ENCODE data around the gene URB2. TPM values are rescaled to one million over a fixed set of nuclear protein-coding genes. Genes with fewer than 3 reads are reported as not detected.
"Not testable (repeated sequence)": the region's sequence is repeated elsewhere in the genome, so short reads cannot be mapped to it uniquely, and the experiment has no call there.

URB2 gene
- total RNA-seq, 3 donors from 2014 or later (not counting 1 experiment from before 2014, with no cell fraction given): 5.5 to 10.4 (median 9.8) TPM

DNA sequence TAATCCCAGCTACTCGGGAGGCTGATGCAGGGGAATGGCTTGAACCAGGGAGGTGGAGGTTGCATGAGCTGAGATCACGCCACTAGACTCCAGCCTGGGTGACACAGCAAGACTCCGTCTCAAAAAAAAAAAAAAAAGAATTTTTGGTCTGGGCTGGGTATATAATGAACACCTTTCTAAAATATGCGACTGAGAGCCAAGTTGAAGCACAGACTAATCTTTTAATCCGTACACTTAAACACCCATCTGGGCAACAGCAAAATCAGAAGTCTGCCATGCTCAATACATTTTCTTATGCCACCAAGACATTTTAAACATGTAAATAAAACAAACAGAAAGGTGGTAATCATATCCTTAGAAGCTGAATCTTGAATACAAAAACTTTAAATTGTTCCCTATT, 35.9 kb upstream of the URB2 start:
- Histone ChIP-seq H3K27me3 (ENCODE audit: control insufficient read depth, insufficient read depth, low read length) (no peaks in the 10 kb centered on the region), H3K9me3 (ENCODE audit: control insufficient read depth, insufficient read depth, low read length) (no peaks in the 10 kb centered on the region), H3K4me1 (ENCODE audit: control insufficient read depth, insufficient read depth, low read length) (no peaks in the 10 kb centered on the region), H3K4me3 (ENCODE audit: low read length) (no peak overlapping the region), H3K36me3 (ENCODE audit: control insufficient read depth, insufficient read depth, low read length) (peaks cover 21% of the 10 kb centered on the region), H3K27ac (ENCODE audit: low read length) (no peak overlapping the region)
- no peaks in the 10 kb centered on the region for H3K27me3 Mint-ChIP-seq (ENCODE audit: low read depth in 2 of 2)
- H3K4me1 Mint-ChIP-seq: no peaks in the 10 kb centered on the region
- TF ChIP-seq, protein P1, sequence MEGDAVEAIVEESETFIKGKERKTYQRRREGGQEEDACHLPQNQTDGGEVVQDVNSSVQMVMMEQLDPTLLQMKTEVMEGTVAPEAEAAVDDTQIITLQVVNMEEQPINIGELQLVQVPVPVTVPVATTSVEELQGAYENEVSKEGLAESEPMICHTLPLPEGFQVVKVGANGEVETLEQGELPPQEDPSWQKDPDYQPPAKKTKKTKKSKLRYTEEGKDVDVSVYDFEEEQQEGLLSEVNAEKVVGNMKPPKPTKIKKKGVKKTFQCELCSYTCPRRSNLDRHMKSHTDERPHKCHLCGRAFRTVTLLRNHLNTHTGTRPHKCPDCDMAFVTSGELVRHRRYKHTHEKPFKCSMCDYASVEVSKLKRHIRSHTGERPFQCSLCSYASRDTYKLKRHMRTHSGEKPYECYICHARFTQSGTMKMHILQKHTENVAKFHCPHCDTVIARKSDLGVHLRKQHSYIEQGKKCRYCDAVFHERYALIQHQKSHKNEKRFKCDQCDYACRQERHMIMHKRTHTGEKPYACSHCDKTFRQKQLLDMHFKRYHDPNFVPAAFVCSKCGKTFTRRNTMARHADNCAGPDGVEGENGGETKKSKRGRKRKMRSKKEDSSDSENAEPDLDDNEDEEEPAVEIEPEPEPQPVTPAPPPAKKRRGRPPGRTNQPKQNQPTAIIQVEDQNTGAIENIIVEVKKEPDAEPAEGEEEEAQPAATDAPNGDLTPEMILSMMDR (IDR thresholded peaks at IDR 0.05): no peak
- DNase-seq: no peak
- ATAC-seq: no peak
- WGBS (ENCODE audit: insufficient coverage): 94% methylated on average over 4 of the region's 5 CpGs
- H3K27ac Mint-ChIP-seq: no peak overlapping the region
- intact Hi-C loops (cut with micrococcal nuclease): no loop called here
- no peaks in the 10 kb centered on the region for H3K9me3 Mint-ChIP-seq
- H3K36me3 Mint-ChIP-seq: no peaks in the 10 kb centered on the region
- H3K4me3 Mint-ChIP-seq: no peak overlapping the region

DNA sequence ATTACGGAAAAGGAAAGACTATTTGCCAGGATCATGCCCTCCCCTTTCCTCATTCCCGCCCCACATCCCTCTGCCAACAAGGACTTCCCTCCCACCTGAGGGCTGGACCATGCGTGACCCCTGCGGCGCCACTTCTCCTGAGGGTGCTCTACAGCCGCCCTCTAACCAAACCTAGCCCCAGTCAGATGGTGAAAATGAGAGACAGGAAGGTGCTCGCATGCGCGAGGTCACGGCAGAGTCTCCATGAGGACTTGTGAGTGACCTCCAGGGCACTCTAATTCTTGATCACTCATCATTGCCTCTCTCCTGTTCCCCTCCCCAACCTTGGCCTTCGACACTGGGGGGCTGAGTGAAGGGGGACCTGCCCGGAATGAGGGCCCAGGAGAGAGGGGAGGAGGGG, 32.2 kb upstream of the URB2 start:
- H3K27me3 ChIP-seq (ENCODE audit: control insufficient read depth, insufficient read depth, low read length): no peaks in the 10 kb centered on the region
- H3K27ac ChIP-seq (ENCODE audit: low read length): no peak overlapping the region
- Mint-ChIP-seq H3K4me3 (no peak overlapping the region), H3K27ac (no peak overlapping the region), H3K36me3 (no peaks in the 10 kb centered on the region), H3K9me3 (no peaks in the 10 kb centered on the region), H3K4me1 (peaks cover 10 to 16% of the 10 kb centered on the region in 2 donors), H3K27me3 (ENCODE audit: low read depth in 2 of 2) (no peaks in the 10 kb centered on the region)
- H3K4me1 ChIP-seq (ENCODE audit: control insufficient read depth, insufficient read depth, low read length): no peaks in the 10 kb centered on the region
- DNase-seq: no peak
- over 99% methylated on average over 11 of the region's 12 CpGs for WGBS (ENCODE audit: insufficient coverage)
- H3K9me3 ChIP-seq (ENCODE audit: control insufficient read depth, insufficient read depth, low read length): no peaks in the 10 kb centered on the region
- no peak for ATAC-seq
- TF ChIP-seq, protein P1 (IDR thresholded peaks at IDR 0.05): no peak
- H3K36me3 ChIP-seq (ENCODE audit: control insufficient read depth, insufficient read depth, low read length): peaks cover 21% of the 10 kb centered on the region
- intact Hi-C loops (cut with micrococcal nuclease): no loop called here
- no peak overlapping the region for H3K4me3 ChIP-seq (ENCODE audit: low read length)

DNA sequence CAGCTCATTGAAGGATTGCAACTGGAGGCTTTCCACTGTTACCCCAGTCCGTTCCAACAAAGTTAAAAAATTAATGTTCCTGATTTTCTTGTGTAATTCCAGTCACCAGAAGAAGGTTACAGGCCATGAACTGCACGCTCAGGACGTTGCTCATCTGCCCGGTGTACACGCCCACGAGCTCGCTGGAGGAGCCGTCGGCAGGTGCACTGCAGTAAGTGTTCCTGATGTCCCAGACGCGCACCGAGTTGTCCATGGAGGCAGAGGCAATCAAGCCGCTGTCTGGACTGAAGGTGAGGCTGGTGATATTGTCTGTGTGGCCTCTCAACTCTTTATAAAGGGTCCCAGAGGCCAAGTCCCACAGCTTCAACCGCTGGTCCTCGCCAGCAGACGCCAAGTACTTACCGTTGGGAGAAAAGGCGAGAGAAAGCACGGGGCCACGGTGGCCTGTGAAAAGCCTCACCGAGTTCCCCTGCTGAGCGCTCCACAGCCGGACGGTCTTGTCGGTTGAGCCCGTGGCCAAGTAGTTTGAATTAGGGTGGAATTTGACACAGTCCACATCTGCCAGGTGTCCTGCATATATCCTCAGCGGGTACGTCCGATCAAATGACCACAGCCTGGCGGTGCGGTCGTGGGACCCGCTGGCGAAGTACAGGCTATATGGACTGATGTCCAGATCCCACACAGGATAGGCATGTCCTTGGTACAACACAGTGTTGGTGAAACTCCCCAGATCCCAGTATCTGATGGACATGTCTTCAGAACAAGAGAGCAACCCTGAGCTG, 31.6 kb upstream of the URB2 start:
- Mint-ChIP-seq H3K4me1 (peaks cover 14 to 16% of the 10 kb centered on the region in 2 donors), H3K9me3 (no peaks in the 10 kb centered on the region), H3K36me3 (no peaks in the 10 kb centered on the region), H3K4me3 (no peak overlapping the region), H3K27ac (no peak overlapping the region), H3K27me3 (ENCODE audit: low read depth in 2 of 2) (no peaks in the 10 kb centered on the region)
- DNase-seq (no peak), ATAC-seq (no peak)
- WGBS (ENCODE audit: insufficient coverage): 95% methylated on average over 34 of the region's 34 CpGs
- no peaks in the 10 kb centered on the region for H3K27me3 ChIP-seq (ENCODE audit: control insufficient read depth, insufficient read depth, low read length)
- TF ChIP-seq, protein P1 (IDR thresholded peaks at IDR 0.05): no peak
- intact Hi-C loops (cut with micrococcal nuclease): no loop called here
- H3K9me3 ChIP-seq (ENCODE audit: control insufficient read depth, insufficient read depth, low read length): no peaks in the 10 kb centered on the region
- no peaks in the 10 kb centered on the region for H3K4me1 ChIP-seq (ENCODE audit: control insufficient read depth, insufficient read depth, low read length)
- H3K27ac ChIP-seq (ENCODE audit: low read length): no peak overlapping the region
- H3K36me3 ChIP-seq (ENCODE audit: control insufficient read depth, insufficient read depth, low read length): peaks cover 23% of the 10 kb centered on the region
- no peak overlapping the region for H3K4me3 ChIP-seq (ENCODE audit: low read length)

DNA sequence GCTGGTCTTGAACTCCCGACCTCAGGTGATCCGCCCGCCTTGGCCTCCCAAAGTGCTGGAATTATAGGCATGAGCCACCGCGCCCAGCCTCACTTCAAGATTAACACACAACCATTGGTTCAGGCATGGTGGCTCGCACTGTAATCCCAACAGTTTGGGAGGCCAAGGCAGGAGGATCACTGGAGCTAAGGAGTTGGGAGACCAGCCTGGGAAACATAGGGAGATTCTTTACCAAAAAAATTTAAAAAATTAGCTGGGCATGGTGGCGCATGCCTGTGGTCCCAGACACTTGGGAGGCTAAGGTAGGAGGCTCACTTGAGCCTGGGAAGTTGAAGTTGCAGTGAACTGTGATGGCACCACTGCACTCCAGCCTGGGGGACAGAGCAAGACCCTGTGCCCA, 30.2 kb upstream of the URB2 start:
- H3K4me3 Mint-ChIP-seq; DNase-seq; H3K4me3 ChIP-seq (ENCODE audit: low read length); H3K27me3 Mint-ChIP-seq (ENCODE audit: low read depth in 2 of 2); H3K27me3 ChIP-seq (ENCODE audit: control insufficient read depth, insufficient read depth, low read length); H3K27ac Mint-ChIP-seq; H3K9me3 Mint-ChIP-seq; ATAC-seq; H3K4me1 ChIP-seq (ENCODE audit: control insufficient read depth, insufficient read depth, low read length); H3K9me3 ChIP-seq (ENCODE audit: control insufficient read depth, insufficient read depth, low read length); H3K36me3 Mint-ChIP-seq; H3K27ac ChIP-seq (ENCODE audit: low read length); intact Hi-C loops (cut with micrococcal nuclease): not testable (repeated sequence)
- WGBS (ENCODE audit: insufficient coverage): 99% methylated on average over 7 of the region's 7 CpGs
- H3K4me1 Mint-ChIP-seq: peaks cover 16% of the 10 kb centered on the region in 2 donors
- peaks cover 25% of the 10 kb centered on the region for H3K36me3 ChIP-seq (ENCODE audit: control insufficient read depth, insufficient read depth, low read length)

Data from natural killer cell (primary cell).